Adrenal gland (tissue), 19 donors: ENCODE measurements around the gene NUDT2. TPM values are rescaled to one million over a fixed set of nuclear protein-coding genes. Genes with fewer than 3 reads are reported as not detected.

Source experiments
- DNase-seq, 7 donors: peaks; one replicate each; pipeline ENCODE4 v3.0.0-alpha.2; 2019 to 2020
- H3K27ac ChIP-seq, 5 donors: fragments of 200-600 bp; sonication (generic) in 4 of 5; 1 replicate in 3 of 5; 2 replicates in 2 of 5; pipeline versions ENCODE4 v1.5.1 to v1.8.0; 2016 to 2020; ENCODE audit warnings: mild to moderate bottlenecking in 1 of 5
- H3K27me3 ChIP-seq: fragments of 200-600 bp; 2 replicates; pipeline ENCODE4 v1.8.0; 2021
- H3K36me3 ChIP-seq, 2 donors: fragments of 200-600 bp; replicated peaks in 1 of 2; 1 replicate in 1 of 2; 2 replicates in 1 of 2; pipeline versions ENCODE4 v1.5.1 to v1.8.0; 2018 to 2022
- H3K4me1 ChIP-seq, 2 donors: fragments of 200-600 bp; replicated peaks in 1 of 2; 1 replicate in 1 of 2; 2 replicates in 1 of 2; pipeline versions ENCODE4 v1.5.1 to v1.8.0; 2018 to 2021
- H3K4me3 ChIP-seq, 4 donors: fragments of 200-600 bp; sonication (generic) in 3 of 4; one replicate each; pipeline ENCODE4 v1.5.1; 2016 to 2018
- H3K9me3 ChIP-seq, 3 donors: fragments of 200-600 bp; sonication (generic) in 1 of 3; replicated peaks in 1 of 3; 1 replicate in 2 of 3; 2 replicates in 1 of 3; pipeline versions ENCODE4 v1.5.1 to v1.8.0; 2016 to 2021
- CTCF ChIP-seq, 6 experiments: fragments of 450-650 bp in 4 of 6; fragments of 200-600 bp in 2 of 6; sonication (generic) in 1 of 6; IDR thresholded peaks; 1 replicate in 5 of 6; 2 replicates in 1 of 6; pipeline versions ENCODE4 v1.5.1 to v1.8.0; 2016 to 2021; ENCODE audit warnings: antibody characterized with exemption in 6 of 6, mild to moderate bottlenecking in 2 of 6, moderate library complexity in 1 of 6
- POLR2A ChIP-seq, 2 donors: fragments of 450-650 bp; IDR thresholded peaks; one replicate each; pipeline ENCODE4 v1.6.1; 2017; ENCODE audit warnings: antibody characterized with exemption in 2 of 2, mild to moderate bottlenecking in 2 of 2, moderate library complexity in 1 of 2
- WGBS, 4 donors: extraction: QIAGEN DNeasy Blood & Tissue Kit in 2 of 4; methylation state at CpG; one replicate each; pipeline versions ENCODE4 v1.1.5 to v1.1.7; 2013 to 2017; 5-methylcytosine and 5-hydroxymethylcytosine counted together
- intact Hi-C, 2 donors: fragments of 100-400 bp; cut with DNase I; formaldehyde crosslinking; loops; one replicate each; pipeline versions ENCODE4 v1.14.1 to v1.15.0; 2022 to 2023
- long read RNA-seq, 10 donors: library from polyadenylated mRNA in 3 of 10; unstranded in 2 of 10; stranded (forward) in 1 of 10; transcript quantifications; one replicate each; pipeline ENCODE4 v2.0.0 and lab custom pipeline, GENCODE V29; 2021 to 2026
- polyA plus RNA-seq, 3 donors: library from polyadenylated mRNA; stranded (reverse); fragments of 200-250 nt in 2 of 3; fragments of 350-450 nt in 1 of 3; fragmentation: Illumina TruSeq in 1 of 3; extraction: RNeasy Lipid Tissue Mini Kit (QIAGEN cat#74804) in 1 of 3; gene quantifications; one replicate each; pipeline ENCODE4 v1.2.3, GENCODE V29; 2013 to 2014
- total RNA-seq, 9 donors: library from RNA; depleted of rRNA in 4 of 9; stranded (reverse); fragments of >200 nt in 4 of 9; fragments of 120-200 nt in 1 of 9; fragmentation: NEBNext Ultra II Directional in 1 of 9; extraction: Animal tissue kit (Norgen Biotek cat#: 25700) in 1 of 9; gene quantifications; one replicate each; pipeline versions ENCODE4 v1.1.0 to v1.2.4, GENCODE V29; 2013 to 2023
- donor health status: healthy with polysubstance abuse.
- donor health status: Bipolar disorder and iron deficiency.
- donor health status: DM: yes; HTN: yes; CAD: no.
- donor health status: DM: no; HTN: no; CAD: no.
- donor health status: DM: no; HTN: no; CAD: no.
- donor health status: DM: yes; HTN: yes; CAD: no.

Gene NUDT2
- total RNA-seq (10 to 100 TPM; 11.3 to 50.7 (median 34.0) TPM), polyA plus RNA-seq (10 to 100 TPM; 29.9 to 55.0 (median 32.9) TPM)
- long read RNA-seq, donor 1, transcript NUDT2-201 (4 exons, 960 nt): major isoform, 13 of 13 reads
- long read RNA-seq, donor 1, partial matches to known transcripts: 0 of 13 reads
- long read RNA-seq, donor 1, other reads (novel, unspliced or antisense): 0 of 13 reads
- long read RNA-seq, donor 2, transcript NUDT2-201 (4 exons, 960 nt): major isoform, 6 of 7 reads
- long read RNA-seq, donor 2, partial matches to known transcripts: 0 of 7 reads
- long read RNA-seq, donor 2, other reads (novel, unspliced or antisense): 0 of 7 reads
- long read RNA-seq, donor 3, partial matches to known transcripts: 0 of 3 reads
- long read RNA-seq, donor 3, other reads (novel, unspliced or antisense): 0 of 3 reads
- long read RNA-seq, donor 4, transcript NUDT2-201 (4 exons, 960 nt): major isoform, 7 of 21 reads
- long read RNA-seq, donor 4, partial matches to known transcripts: 9 of 21 reads
- long read RNA-seq, donor 4, other reads (novel, unspliced or antisense): 3 of 21 reads
- long read RNA-seq, donor 5, transcript NUDT2-201 (4 exons, 960 nt): major isoform, 12 of 26 reads
- long read RNA-seq, donor 5, partial matches to known transcripts: 9 of 26 reads
- long read RNA-seq, donor 5, other reads (novel, unspliced or antisense): 3 of 26 reads
- long read RNA-seq, donor 6, transcript NUDT2-201 (4 exons, 960 nt): major isoform, 8 of 27 reads
- long read RNA-seq, donor 6, partial matches to known transcripts: 14 of 27 reads
- long read RNA-seq, donor 6, other reads (novel, unspliced or antisense): 2 of 27 reads
- long read RNA-seq, donor 7, transcript NUDT2-201 (4 exons, 960 nt): major isoform, 5 of 12 reads
- long read RNA-seq, donor 7, partial matches to known transcripts: 6 of 12 reads
- long read RNA-seq, donor 7, other reads (novel, unspliced or antisense): 0 of 12 reads
- long read RNA-seq, donor 8, transcript NUDT2-201 (4 exons, 960 nt): major isoform, 10 of 17 reads
- long read RNA-seq, donor 8, partial matches to known transcripts: 6 of 17 reads
- long read RNA-seq, donor 8, other reads (novel, unspliced or antisense): 0 of 17 reads
- long read RNA-seq, donor 9, transcript NUDT2-201 (4 exons, 960 nt): major isoform, 6 of 7 reads
- long read RNA-seq, donor 9, partial matches to known transcripts: 0 of 7 reads
- long read RNA-seq, donor 9, other reads (novel, unspliced or antisense): 0 of 7 reads
- long read RNA-seq, donor 10, partial matches to known transcripts: 0 of 6 reads
- long read RNA-seq, donor 10, other reads (novel, unspliced or antisense): 0 of 6 reads

- 0 to 1% (median 1%) methylated on average over 29 to 64 of the region's 64 CpGs for WGBS, 4 donors
- TF ChIP-seq CTCF (IDR thresholded peaks at IDR 0.05) (no peak), POLR2A (IDR thresholded peaks at IDR 0.05) (peak; percentile 56 to 91)
- peak within 1 kb of the TSS; percentile 36 to 85 (median 67) for H3K4me3 ChIP-seq
- intact Hi-C loops: no loop called here
- peak within 1 kb of the TSS; percentile 55 to 94 (median 92) for H3K27ac ChIP-seq
- no peaks in the 10 kb centered on the region for H3K27me3 ChIP-seq
- no peaks in the 10 kb centered on the region for H3K9me3 ChIP-seq
- peaks cover 8 to 18% of the 10 kb centered on the region in 2 donors for H3K4me1 ChIP-seq
- H3K36me3 ChIP-seq: no peaks in the 10 kb centered on the region
- peak; percentile 98 to 100 (median 99) for DNase-seq
Observed at GRCh38 chr9:34328987-34329832, at the start of gene NUDT2, which contains the start of gene KIF24. Gene NUDT2 (plus strand): TSS chr9:34329569. CDS start chr9:34339040, 9,471 bp downstream. Gene KIF24 (minus strand): TSS chr9:34329268. CDS start chr9:34311346, 17,922 bp downstream.

- TF ChIP-seq POLR2A (IDR thresholded peaks at IDR 0.05): no peak
- H3K4me3 ChIP-seq: no peak overlapping the region
- intact Hi-C loops: no loop called here
- no peaks in the 10 kb centered on the region for H3K9me3 ChIP-seq
- no peaks in the 10 kb centered on the region for H3K27me3 ChIP-seq
- no peak for DNase-seq
- WGBS, 4 donors: 82 to 100% (median 90%) methylated on average over 1 of the region's 1 CpG
- no peaks in the 10 kb centered on the region for H3K4me1 ChIP-seq
- no peak overlapping the region for H3K27ac ChIP-seq
- H3K36me3 ChIP-seq: no peaks in the 10 kb centered on the region
Observed at GRCh38 chr9:34282096-34282495, 47.3 kb upstream of the NUDT2 start.

GRCh38 chr9:34289159-34289558 is 40.2 kb upstream of the NUDT2 start:
- Histone ChIP-seq H3K27me3 (no peaks in the 10 kb centered on the region), H3K4me3 (no peak overlapping the region), H3K36me3 (no peaks in the 10 kb centered on the region), H3K27ac (no peak overlapping the region), H3K9me3 (no peaks in the 10 kb centered on the region), H3K4me1 (peaks cover 0 to 4% of the 10 kb centered on the region in 2 donors)
- 90 to 96% (median 91%) methylated on average over 2 of the region's 2 CpGs for WGBS, 4 donors
- intact Hi-C loops: no loop called here
- TF ChIP-seq POLR2A (IDR thresholded peaks at IDR 0.05): no peak
- no peak for TF ChIP-seq CTCF (IDR thresholded peaks at IDR 0.05)
- DNase-seq: no peak

GRCh38 chr9:34291023-34291422 is 38.3 kb upstream of the NUDT2 start:
- TF ChIP-seq POLR2A (IDR thresholded peaks at IDR 0.05) (no peak), CTCF (IDR thresholded peaks at IDR 0.05) (no peak)
- H3K36me3 ChIP-seq: no peaks in the 10 kb centered on the region

More at GRCh38 chr9:34291023-34291422, 38.3 kb upstream of the NUDT2 start:
- Histone ChIP-seq H3K27me3 (no peaks in the 10 kb centered on the region), H3K27ac (no peak overlapping the region), H3K4me1 (peaks cover 0 to 4% of the 10 kb centered on the region in 2 donors), H3K9me3 (no peaks in the 10 kb centered on the region), H3K4me3 (no peak overlapping the region)
- DNase-seq: peak in 2 of 7 donors; percentile 9 to 19
- 81 to 87% (median 82%) methylated on average over 2 of the region's 2 CpGs for WGBS, 4 donors
- intact Hi-C loops: no loop called here
